Epithelial cell of proximal tubule (primary cell): ENCODE measurements around the gene OCIAD1. TPM values are rescaled to one million over a fixed set of nuclear protein-coding genes. Genes with fewer than 3 reads are reported as not detected.
"Not testable (repeated sequence)": the region's sequence is repeated elsewhere in the genome, so short reads cannot be mapped to it uniquely, and the experiment has no call there.

Source experiments
- DNase-seq: peaks from one replicate; pipeline ENCODE4 v3.0.0-alpha.2; 2011; ENCODE audit warnings: low read depth
- H3K4me3 ChIP-seq: 2 replicates; pipeline ENCODE4 v1.5.1; 2011; ENCODE audit warnings: low read depth, mild to moderate bottlenecking, low read length
- CTCF ChIP-seq: conservative IDR thresholded peaks from 2 replicates; pipeline ENCODE4 v1.5.1; 2012; ENCODE audit warnings: low read depth, mild to moderate bottlenecking, low read length
- total RNA-seq: library from RNA; depleted of rRNA; stranded (reverse); fragments of >200 nt; gene quantifications from 2 replicates; pipeline ENCODE4 v1.2.3, GENCODE V29; 2015

The OCIAD1 gene
- total RNA-seq, 1 donor from 2014 or later = 165 TPM

- H3K4me3 ChIP-seq = no peak overlapping the region
- no peak for TF ChIP-seq CTCF
- DNase-seq = no peak
Observed at GRCh38 chr4:48816971-48817370, 13.9 kb upstream of the OCIAD1 start.

- DNase-seq, H3K4me3 ChIP-seq: not testable (repeated sequence)
Observed at GRCh38 chr4:48821431-48821830, 9.5 kb upstream of the OCIAD1 start.

- DNase-seq = no peak
- H3K4me3 ChIP-seq = no peak overlapping the region
- TF ChIP-seq CTCF = no peak
Observed at GRCh38 chr4:48827622-48828021, 3.3 kb upstream of the OCIAD1 start.

GRCh38 chr4:48831532-48832030 is 693 bp downstream of the OCIAD1 start:
- no peak for TF ChIP-seq CTCF
- DNase-seq = peak; percentile 4
- peak overlapping the region; percentile 76 for H3K4me3 ChIP-seq

- TF ChIP-seq CTCF = no peak
- peak overlapping the region; percentile 76 for H3K4me3 ChIP-seq
- DNase-seq = no peak
Observed at GRCh38 chr4:48832571-48832970, 1.7 kb downstream of the OCIAD1 start.

- no peak for TF ChIP-seq CTCF
- no peak for DNase-seq
- no peak overlapping the region for H3K4me3 ChIP-seq
Observed at GRCh38 chr4:48836658-48837057, 5.8 kb downstream of the OCIAD1 start.

GRCh38 chr4:48841045-48841827 is 10.3 kb downstream of the OCIAD1 start:
- no peak for TF ChIP-seq CTCF
- H3K4me3 ChIP-seq = no peak overlapping the region
- DNase-seq = no peak
